Kidney epithelial cell (primary cell): Measurements from ENCODE around the gene NGEF. TPM values are rescaled to one million over a fixed set of nuclear protein-coding genes. Genes with fewer than 3 reads are reported as not detected.

Experiments used
- DNase-seq: peaks from one replicate; pipeline ENCODE4 v3.0.0-alpha.2; 2010; ENCODE audit warnings: low read depth
- H3K27me3 ChIP-seq: 2 replicates; pipeline ENCODE4 v1.6.0; 2011; ENCODE audit warnings: low read length; ENCODE audit not compliant: control insufficient read depth, insufficient read depth
- H3K36me3 ChIP-seq: 2 replicates; pipeline ENCODE4 v1.5.1; 2011; ENCODE audit warnings: low read length; ENCODE audit not compliant: control insufficient read depth, insufficient read depth
- H3K4me3 ChIP-seq: 2 replicates; pipeline ENCODE4 v1.5.1; 2011; ENCODE audit warnings: low read depth, mild to moderate bottlenecking, control low read depth, low read length
- CTCF ChIP-seq: IDR thresholded peaks from 2 replicates; pipeline ENCODE4 v1.5.1; 2011; ENCODE audit warnings: mild to moderate bottlenecking, moderate library complexity, low read length, control low read depth, inconsistent platforms; ENCODE audit not compliant: insufficient read depth, poor library complexity, severe bottlenecking
- total RNA-seq: library from RNA; depleted of rRNA; stranded (reverse); fragments of >200 nt; gene quantifications from 2 replicates; pipeline ENCODE4 v1.2.3, GENCODE V29; 2015

Gene NGEF
- total RNA-seq, 1 donor from 2014 or later: 2.5 TPM

GRCh38 chr2:233039212-233039845 lies 26.3 kb upstream of the NGEF start:
- DNase-seq: no peak
- peaks cover 2% of the 10 kb centered on the region for H3K27me3 ChIP-seq
- no peak for TF ChIP-seq CTCF
- no peak overlapping the region for H3K4me3 ChIP-seq
- H3K36me3 ChIP-seq: no peaks in the 10 kb centered on the region

GRCh38 chr2:233037078-233037477 lies 24.0 kb upstream of the NGEF start:
- DNase-seq: no peak
- Histone ChIP-seq H3K27me3 (peaks cover 2% of the 10 kb centered on the region), H3K36me3 (no peaks in the 10 kb centered on the region), H3K4me3 (no peak overlapping the region)
- TF ChIP-seq CTCF: no peak

- no peak overlapping the region for H3K4me3 ChIP-seq
- no peak for TF ChIP-seq CTCF
- no peaks in the 10 kb centered on the region for H3K27me3 ChIP-seq
- H3K36me3 ChIP-seq: no peaks in the 10 kb centered on the region
- no peak for DNase-seq
Measured at GRCh38 chr2:233036162-233036838, 23.2 kb upstream of the NGEF start.

GRCh38 chr2:233035426-233036161 lies 22.5 kb upstream of the NGEF start:
- Histone ChIP-seq H3K4me3 (no peak overlapping the region), H3K27me3 (no peaks in the 10 kb centered on the region), H3K36me3 (no peaks in the 10 kb centered on the region)
- TF ChIP-seq CTCF: no peak
- no peak for DNase-seq

- no peak for DNase-seq
- TF ChIP-seq CTCF: no peak
Measured at GRCh38 chr2:233034091-233034882, 21.2 kb upstream of the NGEF start.

More at GRCh38 chr2:233034091-233034882, 21.2 kb upstream of the NGEF start:
- no peak overlapping the region for H3K4me3 ChIP-seq
- no peaks in the 10 kb centered on the region for H3K36me3 ChIP-seq
- H3K27me3 ChIP-seq: no peaks in the 10 kb centered on the region
